GM21390 (cell line): Measurements from ENCODE around the gene MED16.
"Not testable (repeated sequence)": the region's sequence is repeated elsewhere in the genome, so short reads cannot be mapped to it uniquely, and the experiment has no call there.

Experiments used
- ATAC-seq: cut with Tn5 transposase; IDR thresholded peaks from one replicate; pipeline ENCODE4 v1.9.1; 2021; ENCODE audit not compliant: unreplicated experiment

MED16 gene

GRCh38 chr19:911197-912033 lies 18.4 kb upstream of the MED16 start:
- no peak for ATAC-seq

- no peak for ATAC-seq
Measured at GRCh38 chr19:907183-907853, 14.3 kb upstream of the MED16 start.

GRCh38 chr19:906480-906879 lies 13.5 kb upstream of the MED16 start:
- ATAC-seq, result no peak

GRCh38 chr19:904545-904944 lies 11.6 kb upstream of the MED16 start:
- no peak for ATAC-seq

- no peak for ATAC-seq
Measured at GRCh38 chr19:903266-903797, 10.3 kb upstream of the MED16 start.

- ATAC-seq, result no peak
Measured at GRCh38 chr19:902446-903226, 9.6 kb upstream of the MED16 start.

GRCh38 chr19:902093-902370 lies 9.0 kb upstream of the MED16 start:
- no peak for ATAC-seq

GRCh38 chr19:901216-902092 lies 8.5 kb upstream of the MED16 start:
- no peak for ATAC-seq

GRCh38 chr19:900302-901111 lies 7.5 kb upstream of the MED16 start:
- no peak for ATAC-seq

- ATAC-seq, result no peak
Measured at GRCh38 chr19:900043-900301, 7.0 kb upstream of the MED16 start.

GRCh38 chr19:899336-900042 lies 6.5 kb upstream of the MED16 start:
- no peak for ATAC-seq

- ATAC-seq, result no peak
Measured at GRCh38 chr19:898663-899062, 5.7 kb upstream of the MED16 start.

- ATAC-seq, result no peak
Measured at GRCh38 chr19:897442-898039, 4.6 kb upstream of the MED16 start.

GRCh38 chr19:896999-897398 lies 4.0 kb upstream of the MED16 start:
- no peak for ATAC-seq

GRCh38 chr19:896434-896833 lies 3.4 kb upstream of the MED16 start:
- ATAC-seq, result no peak

- no peak for ATAC-seq
Measured at GRCh38 chr19:892243-892893, 619 bp downstream of the MED16 start.

GRCh38 chr19:891421-892200 lies 1.4 kb downstream of the MED16 start:
- ATAC-seq, result not testable (repeated sequence)

GRCh38 chr19:890831-891230 lies 2.2 kb downstream of the MED16 start:
- ATAC-seq, result no peak
